H9 (cell line): ENCODE results near the gene FBXO21. TPM values are rescaled to one million over a fixed set of nuclear protein-coding genes. Genes with fewer than 3 reads are reported as not detected.

Source experiments
- DNase-seq: peaks from one replicate; pipeline ENCODE4 v3.0.0-alpha.2; 2017
- H2AFZ ChIP-seq: one replicate; pipeline ENCODE4 v1.6.1; 2013; ENCODE audit warnings: mild to moderate bottlenecking, low read length, control low read depth, moderate library complexity
- H2AK5ac ChIP-seq: 2 replicates; pipeline ENCODE4 v1.6.1; 2013; ENCODE audit warnings: low read length, control low read depth, mixed read lengths; ENCODE audit not compliant: insufficient read length
- H2BK120ac ChIP-seq: one replicate; pipeline ENCODE4 v1.6.1; 2013; ENCODE audit warnings: low read depth, mild to moderate bottlenecking, low read length, control low read depth, inconsistent platforms; ENCODE audit not compliant: poor library complexity, severe bottlenecking
- H2BK12ac ChIP-seq: 2 replicates; pipeline ENCODE4 v1.6.1; 2013; ENCODE audit warnings: low read length, control low read depth, mixed read lengths, low read depth; ENCODE audit not compliant: insufficient read length
- H2BK15ac ChIP-seq: 2 replicates; pipeline ENCODE4 v1.6.1; 2013; ENCODE audit warnings: low read depth, low read length, control low read depth
- H2BK20ac ChIP-seq: one replicate; pipeline ENCODE4 v1.6.1; 2013; ENCODE audit warnings: low read depth, mild to moderate bottlenecking, low read length, control low read depth, inconsistent platforms; ENCODE audit not compliant: poor library complexity, severe bottlenecking
- H2BK5ac ChIP-seq: 2 replicates; pipeline ENCODE4 v1.6.1; 2013; ENCODE audit warnings: low read length, control low read depth, mixed read lengths; ENCODE audit not compliant: insufficient read length
- H3K14ac ChIP-seq: 2 replicates; pipeline ENCODE4 v1.6.1; 2013; ENCODE audit warnings: low read length, control low read depth; ENCODE audit not compliant: insufficient read depth
- H3K18ac ChIP-seq: 2 replicates; pipeline ENCODE4 v1.6.1; 2013; ENCODE audit warnings: low read depth, mild to moderate bottlenecking, mixed read lengths, low read length, control low read depth; ENCODE audit not compliant: insufficient read length
- H3K23ac ChIP-seq: 2 replicates; pipeline ENCODE4 v1.6.1; 2013; ENCODE audit warnings: low read length, control low read depth, mixed read lengths, low read depth; ENCODE audit not compliant: insufficient read length
- H3K23me2 ChIP-seq: 2 replicates; pipeline ENCODE4 v1.6.1; 2013; ENCODE audit warnings: low read depth, mild to moderate bottlenecking, mixed read lengths, low read length, control low read depth; ENCODE audit not compliant: insufficient read length, poor library complexity, severe bottlenecking
- H3K27ac ChIP-seq: 2 replicates; pipeline ENCODE4 v1.5.1; 2013; ENCODE audit warnings: low read length, control low read depth, mixed read lengths, low read depth; ENCODE audit not compliant: insufficient read length
- H3K27me3 ChIP-seq: 2 replicates; pipeline ENCODE4 v1.6.1; 2013; ENCODE audit warnings: low read length, control low read depth, inconsistent platforms; ENCODE audit not compliant: insufficient read depth
- H3K4ac ChIP-seq: 2 replicates; pipeline ENCODE4 v1.6.1; 2013; ENCODE audit warnings: low read depth, mild to moderate bottlenecking, control low read depth, inconsistent platforms, low read length, moderate library complexity
- H3K4me1 ChIP-seq: 2 replicates; pipeline ENCODE4 v1.6.1; 2013; ENCODE audit warnings: low read length, control low read depth, inconsistent platforms; ENCODE audit not compliant: insufficient read depth
- H3K4me2 ChIP-seq: 2 replicates; pipeline ENCODE4 v1.6.1; 2013; ENCODE audit warnings: low read length, control low read depth, mixed read lengths; ENCODE audit not compliant: insufficient read length, insufficient read depth
- H3K56ac ChIP-seq: 2 replicates; pipeline ENCODE4 v1.6.1; 2013; ENCODE audit warnings: low read depth, mild to moderate bottlenecking, mixed read lengths, low read length, control low read depth; ENCODE audit not compliant: insufficient read length
- H3K79me1 ChIP-seq: 2 replicates; pipeline ENCODE4 v1.6.1; 2013; ENCODE audit warnings: low read depth, mild to moderate bottlenecking, moderate library complexity, low read length, control low read depth, inconsistent platforms; ENCODE audit not compliant: insufficient read depth, poor library complexity, severe bottlenecking
- H3K79me2 ChIP-seq: 2 replicates; pipeline ENCODE4 v1.6.1; 2013; ENCODE audit warnings: low read length, control low read depth, inconsistent platforms; ENCODE audit not compliant: insufficient read depth
- H3K9ac ChIP-seq: 2 replicates; pipeline ENCODE4 v1.6.1; 2013; ENCODE audit warnings: low read length, control low read depth, mixed read lengths; ENCODE audit not compliant: insufficient read length; ENCODE audit errors: extremely low read depth
- H3K9me3 ChIP-seq: one replicate; pipeline ENCODE4 v1.6.1; 2013; ENCODE audit warnings: low read depth, low read length, inconsistent platforms; ENCODE audit not compliant: control insufficient read depth
- H3T11ph ChIP-seq: one replicate; pipeline ENCODE4 v1.6.1; 2013; ENCODE audit warnings: mild to moderate bottlenecking, low read length, control low read depth, inconsistent platforms
- H4K20me1 ChIP-seq: one replicate; pipeline ENCODE4 v1.6.1; 2013; ENCODE audit not compliant: control insufficient read depth, insufficient read length, insufficient read depth
- H4K5ac ChIP-seq: 2 replicates; pipeline ENCODE4 v1.6.1; 2013; ENCODE audit warnings: low read depth, mild to moderate bottlenecking, mixed read lengths, low read length, control low read depth; ENCODE audit not compliant: insufficient read length
- H4K8ac ChIP-seq: replicated peaks from 2 replicates; pipeline ENCODE4 v1.6.1; 2013; ENCODE audit warnings: low read length, control low read depth, mixed read lengths, low read depth; ENCODE audit not compliant: insufficient read length
- H4K91ac ChIP-seq: 2 replicates; pipeline ENCODE4 v1.6.1; 2013; ENCODE audit warnings: low read depth, mild to moderate bottlenecking, moderate library complexity, mixed read lengths, low read length, control low read depth; ENCODE audit not compliant: insufficient read length
- H3K27ac Mint-ChIP-seq, 3 experiments: 2 replicates in 2 of 3; 3 replicates in 1 of 3; pipeline ENCODE4 v1.8.0; 2020 to 2021; ENCODE audit warnings: mixed read lengths in 3 of 3, mild to moderate bottlenecking in 1 of 3, moderate library complexity in 1 of 3
- H3K27me3 Mint-ChIP-seq: 2 replicates; pipeline ENCODE4 v1.8.0; 2021; ENCODE audit warnings: low read depth, mild to moderate bottlenecking, moderate library complexity, mixed read lengths
- H3K36me3 Mint-ChIP-seq, 3 experiments: 2 replicates in 2 of 3; 3 replicates in 1 of 3; pipeline ENCODE4 v1.8.0; 2020 to 2021; ENCODE audit warnings: low read depth in 3 of 3, mixed read lengths in 3 of 3; ENCODE audit not compliant: insufficient read depth in 1 of 3
- H3K4me1 Mint-ChIP-seq, 2 experiments: 2 replicates each; pipeline ENCODE4 v1.8.0; 2020; ENCODE audit warnings: mixed read lengths in 2 of 2
- H3K4me3 Mint-ChIP-seq, 2 experiments: 2 replicates in 1 of 2; 3 replicates in 1 of 2; pipeline ENCODE4 v1.8.0; 2020 to 2021; ENCODE audit warnings: mild to moderate bottlenecking in 2 of 2, mixed read lengths in 2 of 2, moderate library complexity in 1 of 2
- H3K9me3 Mint-ChIP-seq, 2 experiments: 2 replicates in 1 of 2; 3 replicates in 1 of 2; pipeline ENCODE4 v1.8.0; 2020; ENCODE audit warnings: mild to moderate bottlenecking in 2 of 2, mixed read lengths in 2 of 2, moderate library complexity in 1 of 2
- CTCF ChIP-seq: fragments of 200-600 bp; sonication (generic); conservative IDR thresholded peaks from 3 replicates; pipeline ENCODE4 v1.8.0; 2021; ENCODE audit warnings: antibody characterized with exemption, mild to moderate bottlenecking
- WGBS: extraction: QIAGEN DNeasy Blood & Tissue Kit; methylation state at CpG from one replicate; pipeline ENCODE4 v1.1.7; 2013; ENCODE audit warnings: missing lambda C conversion rate, low lambda C conversion rate, mixed read lengths; ENCODE audit not compliant: insufficient read length; ENCODE audit errors: extremely low coverage; 5-methylcytosine and 5-hydroxymethylcytosine counted together
- total RNA-seq: library from RNA; stranded (reverse); gene quantifications from 2 replicates; pipeline ENCODE4 v1.2.1, GENCODE V29; 2021

Gene FBXO21
- total RNA-seq, 1 experiment from 2014 or later: 58.6 TPM

- Mint-ChIP-seq H3K27ac (no peak overlapping the region; a peak in 1 of 7 replicates), H3K4me3 (no peak overlapping the region), H3K4me1 (peaks cover 2 to 5% of the 10 kb centered on the region in 2 experiments; a peak in 2 of 4 replicates), H3K36me3 (no peaks in the 10 kb centered on the region), H3K9me3 (no peaks in the 10 kb centered on the region; a peak in 1 of 5 replicates), H3K27me3 (peaks cover 7% of the 10 kb centered on the region)
- Histone ChIP-seq H3K23ac (no peak overlapping the region), H2BK15ac (no peak overlapping the region), H4K91ac (no peak overlapping the region), H4K20me1 (no peaks in the 10 kb centered on the region), H4K5ac (no peak overlapping the region), H2BK12ac (no peak overlapping the region), H3K18ac (no peak overlapping the region), H3K56ac (no peak overlapping the region), H3K23me2 (no peaks in the 10 kb centered on the region), H2AK5ac (no peak overlapping the region), H3K27me3 (no peaks in the 10 kb centered on the region), H3K4me2 (no peak overlapping the region), H2BK5ac (no peak overlapping the region), H3K14ac (no peak overlapping the region), H3K4ac (no peak overlapping the region), H3K79me2 (no peaks in the 10 kb centered on the region), H2AFZ (no peak overlapping the region), H2BK20ac (no peak overlapping the region), H4K8ac (no peak overlapping the region), H3K79me1 (no peaks in the 10 kb centered on the region), H3K9me3 (no peaks in the 10 kb centered on the region), H3K4me1 (no peaks in the 10 kb centered on the region), H3K27ac (no peak overlapping the region), H3K9ac (no peak overlapping the region), H2BK120ac (no peak overlapping the region), H3T11ph (no peak overlapping the region)
- no CpG with 5 or more reads among the region's 7 CpGs for WGBS
- no peak for TF ChIP-seq CTCF
- no peak for DNase-seq
Measured at GRCh38 chr12:117218149-117218548, 27.9 kb upstream of the FBXO21 start.
